Measurements from ENCODE around the gene HPS4. TPM values are rescaled to one million over a fixed set of nuclear protein-coding genes. Genes with fewer than 3 reads are reported as not detected.

HPS4 gene
- polyA plus RNA-seq, 1 experiment, result 22.5 TPM

GRCh38 chr22:26496456-26496855 lies 12.9 kb upstream of the HPS4 start:
- ChIA-PET CTCF (no interaction called here), POLR2A (interaction anchor here (0.5 kb wide), 1 partner anchor 148 kb away, joined by 13 read pairs; no protein-coding TSS in a partner anchor)
- H3K27me3 ChIP-seq (ENCODE audit: control insufficient read depth, insufficient read depth, low read length), result no peaks in the 10 kb centered on the region
- TF ChIP-seq CTCF (IDR thresholded peaks at IDR 0.05; ENCODE audit: insufficient read depth, low read depth, low read length), result no peak
- no peak overlapping the region for H3K4me3 ChIP-seq (ENCODE audit: low read depth, low read length)
- DNase-seq (ENCODE audit: low read depth), result no peak
- H3K36me3 ChIP-seq (ENCODE audit: control insufficient read depth, insufficient read depth, low read length), result peaks cover 32% of the 10 kb centered on the region

- POLR2A ChIA-PET, result no interaction called here
- DNase-seq (ENCODE audit: low read depth), result no peak
- peaks cover 32% of the 10 kb centered on the region for H3K36me3 ChIP-seq (ENCODE audit: control insufficient read depth, insufficient read depth, low read length)
- no peak for TF ChIP-seq CTCF (IDR thresholded peaks at IDR 0.05; ENCODE audit: insufficient read depth, low read depth, low read length)
- CTCF ChIA-PET, result interaction anchor here (3.0 kb wide), 1 partner anchor 9 kb away, joined by 14 read pairs; no protein-coding TSS in a partner anchor
- H3K4me3 ChIP-seq (ENCODE audit: low read depth, low read length), result no peak overlapping the region
- no peaks in the 10 kb centered on the region for H3K27me3 ChIP-seq (ENCODE audit: control insufficient read depth, insufficient read depth, low read length)
Measured at GRCh38 chr22:26494506-26494905, 10.9 kb upstream of the HPS4 start.

- no peak for TF ChIP-seq CTCF (IDR thresholded peaks at IDR 0.05; ENCODE audit: insufficient read depth, low read depth, low read length)
- CTCF ChIA-PET, result interaction anchor here (1.2 kb wide), 1 partner anchor 173 kb away, joined by 5 read pairs; no protein-coding TSS in a partner anchor
- peaks cover 28% of the 10 kb centered on the region for H3K36me3 ChIP-seq (ENCODE audit: control insufficient read depth, insufficient read depth, low read length)
Measured at GRCh38 chr22:26492220-26492619, 8.6 kb upstream of the HPS4 start.

GRCh38 chr22:26489447-26490036 lies 6.0 kb upstream of the HPS4 start:
- no peak for TF ChIP-seq CTCF (IDR thresholded peaks at IDR 0.05; ENCODE audit: insufficient read depth, low read depth, low read length)
- peaks cover 16% of the 10 kb centered on the region for H3K36me3 ChIP-seq (ENCODE audit: control insufficient read depth, insufficient read depth, low read length)
- H3K4me3 ChIP-seq (ENCODE audit: low read depth, low read length), result no peak overlapping the region
- POLR2A ChIA-PET, result no interaction called here
- H3K27me3 ChIP-seq (ENCODE audit: control insufficient read depth, insufficient read depth, low read length), result no peaks in the 10 kb centered on the region
- CTCF ChIA-PET, result interaction anchor here (2.1 kb wide), 1 partner anchor 14 kb away, joined by 10 read pairs; no protein-coding TSS in a partner anchor
- no peak for DNase-seq (ENCODE audit: low read depth)

More at GRCh38 chr22:26492220-26492619, 8.6 kb upstream of the HPS4 start:
- Histone ChIP-seq H3K27me3 (ENCODE audit: control insufficient read depth, insufficient read depth, low read length) (no peaks in the 10 kb centered on the region), H3K4me3 (ENCODE audit: low read depth, low read length) (no peak overlapping the region)
- POLR2A ChIA-PET, result no interaction called here
- no peak for DNase-seq (ENCODE audit: low read depth)

- Histone ChIP-seq H3K27me3 (ENCODE audit: control insufficient read depth, insufficient read depth, low read length) (no peaks in the 10 kb centered on the region), H3K36me3 (ENCODE audit: control insufficient read depth, insufficient read depth, low read length) (peaks cover 9% of the 10 kb centered on the region), H3K4me3 (ENCODE audit: low read depth, low read length) (no peak overlapping the region)
- ChIA-PET CTCF (no interaction called here), POLR2A (no interaction called here)
- DNase-seq (ENCODE audit: low read depth), result no peak
- TF ChIP-seq CTCF (IDR thresholded peaks at IDR 0.05; ENCODE audit: insufficient read depth, low read depth, low read length), result no peak
Measured at GRCh38 chr22:26487996-26488395, 4.4 kb upstream of the HPS4 start.
